ENCODE results near the gene FAM221A.

FAM221A gene

GRCh38 chr7:23742051-23742450, 62.1 kb downstream of the FAM221A start:
- no peak overlapping the region for H3K4me3 ChIP-seq (ENCODE audit: control insufficient read depth, low read depth, low read length)
- DNase-seq (ENCODE audit: low read depth) = no peak
- TF ChIP-seq, protein P1, sequence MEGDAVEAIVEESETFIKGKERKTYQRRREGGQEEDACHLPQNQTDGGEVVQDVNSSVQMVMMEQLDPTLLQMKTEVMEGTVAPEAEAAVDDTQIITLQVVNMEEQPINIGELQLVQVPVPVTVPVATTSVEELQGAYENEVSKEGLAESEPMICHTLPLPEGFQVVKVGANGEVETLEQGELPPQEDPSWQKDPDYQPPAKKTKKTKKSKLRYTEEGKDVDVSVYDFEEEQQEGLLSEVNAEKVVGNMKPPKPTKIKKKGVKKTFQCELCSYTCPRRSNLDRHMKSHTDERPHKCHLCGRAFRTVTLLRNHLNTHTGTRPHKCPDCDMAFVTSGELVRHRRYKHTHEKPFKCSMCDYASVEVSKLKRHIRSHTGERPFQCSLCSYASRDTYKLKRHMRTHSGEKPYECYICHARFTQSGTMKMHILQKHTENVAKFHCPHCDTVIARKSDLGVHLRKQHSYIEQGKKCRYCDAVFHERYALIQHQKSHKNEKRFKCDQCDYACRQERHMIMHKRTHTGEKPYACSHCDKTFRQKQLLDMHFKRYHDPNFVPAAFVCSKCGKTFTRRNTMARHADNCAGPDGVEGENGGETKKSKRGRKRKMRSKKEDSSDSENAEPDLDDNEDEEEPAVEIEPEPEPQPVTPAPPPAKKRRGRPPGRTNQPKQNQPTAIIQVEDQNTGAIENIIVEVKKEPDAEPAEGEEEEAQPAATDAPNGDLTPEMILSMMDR (IDR thresholded peaks at IDR 0.05; ENCODE audit: control insufficient read depth, insufficient read depth, low read depth, low read length, missing control alignments) = no peak

- no peak for DNase-seq (ENCODE audit: low read depth)
- TF ChIP-seq, protein P1 (IDR thresholded peaks at IDR 0.05; ENCODE audit: control insufficient read depth, insufficient read depth, low read depth, low read length, missing control alignments) = no peak
- H3K4me3 ChIP-seq (ENCODE audit: control insufficient read depth, low read depth, low read length) = no peak overlapping the region
Observed at GRCh38 chr7:23743226-23743625, 63.2 kb downstream of the FAM221A start.

GRCh38 chr7:23746629-23747028, 66.6 kb downstream of the FAM221A start:
- H3K4me3 ChIP-seq (ENCODE audit: control insufficient read depth, low read depth, low read length) = no peak overlapping the region
- TF ChIP-seq, protein P1 (IDR thresholded peaks at IDR 0.05; ENCODE audit: control insufficient read depth, insufficient read depth, low read depth, low read length, missing control alignments) = no peak
- no peak for DNase-seq (ENCODE audit: low read depth)

DNA sequence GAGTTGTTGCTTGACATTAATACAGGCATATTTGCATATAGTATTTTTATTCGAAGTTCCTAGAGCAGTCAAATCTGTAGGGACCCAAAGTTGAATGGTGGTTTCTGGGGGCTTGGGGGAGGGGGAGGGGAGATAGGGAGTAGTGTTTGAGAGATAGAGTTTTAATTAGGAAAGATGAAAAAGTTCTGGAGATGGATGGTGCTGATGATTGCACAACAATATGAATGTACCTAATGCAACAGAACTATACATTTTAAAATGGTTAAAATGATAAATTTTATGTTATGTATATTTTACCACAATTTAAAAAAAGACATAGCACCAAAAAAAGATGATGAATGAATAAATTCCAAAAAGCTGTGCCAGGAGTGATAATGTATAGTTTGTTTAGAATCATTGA, 71.9 kb downstream of the FAM221A start:
- TF ChIP-seq, protein P1 (IDR thresholded peaks at IDR 0.05; ENCODE audit: control insufficient read depth, insufficient read depth, low read depth, low read length, missing control alignments) = no peak
- H3K4me3 ChIP-seq (ENCODE audit: control insufficient read depth, low read depth, low read length) = no peak overlapping the region
- no peak for DNase-seq (ENCODE audit: low read depth)
